Smooth muscle cell (in vitro differentiated cells): ENCODE measurements around the gene ARHGEF10L. TPM values are rescaled to one million over a fixed set of nuclear protein-coding genes. Genes with fewer than 3 reads are reported as not detected.

Experiments
- DNase-seq: peaks from one replicate; lab custom pipeline; 2025; ENCODE audit not compliant: unreplicated experiment; lab: John Stamatoyannopoulos, UW
- H2AFZ ChIP-seq: fragments of 200-600 bp; sonication (generic); 2 replicates; pipeline ENCODE4 v1.6.0; 2016; ENCODE audit warnings: antibody characterized with exemption, low read depth, mild to moderate bottlenecking
- H3F3A ChIP-seq: fragments of 200-600 bp; sonication (generic); 2 replicates; pipeline ENCODE4 v1.6.0; 2017; ENCODE audit warnings: antibody characterized with exemption, low read depth
- H3K27ac ChIP-seq: fragments of 200-600 bp; sonication (generic); 2 replicates; pipeline ENCODE4 v1.5.1; 2016; ENCODE audit warnings: low read depth, mild to moderate bottlenecking
- H3K27me3 ChIP-seq: fragments of 200-600 bp; sonication (generic); 2 replicates; pipeline ENCODE4 v1.6.1; 2016; ENCODE audit warnings: low read depth, mild to moderate bottlenecking
- H3K36me3 ChIP-seq: fragments of 200-600 bp; sonication (generic); 2 replicates; pipeline ENCODE4 v1.5.1; 2016; ENCODE audit warnings: low read depth
- H3K4me1 ChIP-seq: fragments of 200-600 bp; sonication (generic); 2 replicates; pipeline ENCODE4 v1.5.1; 2016; ENCODE audit warnings: low read depth
- H3K4me2 ChIP-seq: fragments of 200-600 bp; sonication (generic); 2 replicates; pipeline ENCODE4 v1.6.0; 2016; ENCODE audit warnings: mild to moderate bottlenecking
- H3K4me3 ChIP-seq: fragments of 200-600 bp; sonication (generic); 2 replicates; pipeline ENCODE4 v1.5.1; 2016; ENCODE audit warnings: mild to moderate bottlenecking
- H3K79me2 ChIP-seq: fragments of 200-600 bp; sonication (generic); 2 replicates; pipeline ENCODE4 v1.6.0; 2016; ENCODE audit warnings: low read depth, mild to moderate bottlenecking
- H3K9ac ChIP-seq: fragments of 200-600 bp; sonication (generic); 2 replicates; pipeline ENCODE4 v1.6.0; 2016; ENCODE audit warnings: low read depth
- H3K9me3 ChIP-seq: fragments of 200-600 bp; sonication (generic); replicated peaks from 2 replicates; pipeline ENCODE4 v1.5.1; 2016; ENCODE audit warnings: low read depth
- H4K20me1 ChIP-seq: fragments of 200-600 bp; sonication (generic); 2 replicates; pipeline ENCODE4 v1.6.0; 2016; ENCODE audit warnings: low read depth
- CTCF ChIP-seq: fragments of 200-600 bp; sonication (generic); IDR thresholded peaks from 2 replicates; pipeline ENCODE4 v1.5.1; 2017; ENCODE audit warnings: borderline replicate concordance, mild to moderate bottlenecking, antibody characterized with exemption; ENCODE audit not compliant: insufficient read depth, poor library complexity, severe bottlenecking
- WGBS: methylation state at CpG from one replicate; pipeline ENCODE4 v1.1.7; 2016; ENCODE audit warnings: low lambda C conversion rate; 5-methylcytosine and 5-hydroxymethylcytosine counted together
- polyA plus RNA-seq: library from polyadenylated mRNA; unstranded; fragments of >200 nt; fragmentation: Nextera tagmentation; extraction: Ambion mirVana; gene quantifications from 2 replicates; pipeline ENCODE4 v1.2.1, GENCODE V29; 2016
- total RNA-seq: library from RNA; depleted of rRNA; stranded (reverse); fragments of >200 nt; gene quantifications from 2 replicates; pipeline ENCODE4 v1.2.3, GENCODE V29; 2014

ARHGEF10L gene
- total and polyA plus RNA-seq, 2 experiments from 2014 or later = 6.6 to 13.7 TPM

GRCh38 chr1:17687145-17687544 lies 147.6 kb downstream of the ARHGEF10L start:
- no peak for TF ChIP-seq CTCF
- no peak overlapping the region for H3K4me2 ChIP-seq
- H3F3A ChIP-seq = no peaks in the 10 kb centered on the region
- H3K27me3 ChIP-seq = no peaks in the 10 kb centered on the region
- H4K20me1 ChIP-seq = peaks cover 36% of the 10 kb centered on the region
- no peaks in the 10 kb centered on the region for H3K9me3 ChIP-seq
- DNase-seq = no peak
- H2AFZ ChIP-seq = no peak overlapping the region
- H3K79me2 ChIP-seq = no peaks in the 10 kb centered on the region
- no peak overlapping the region for H3K9ac ChIP-seq
- no peak overlapping the region for H3K27ac ChIP-seq
- WGBS = 90% methylated on average over 7 of the region's 7 CpGs
- H3K4me3 ChIP-seq = no peak overlapping the region
- no peaks in the 10 kb centered on the region for H3K36me3 ChIP-seq
- H3K4me1 ChIP-seq = no peaks in the 10 kb centered on the region

GRCh38 chr1:17688217-17688810 lies 148.8 kb downstream of the ARHGEF10L start:
- H3K79me2 ChIP-seq = no peaks in the 10 kb centered on the region
- no peaks in the 10 kb centered on the region for H3K27me3 ChIP-seq
- no peak overlapping the region for H2AFZ ChIP-seq
- over 99% methylated on average over 7 of the region's 8 CpGs for WGBS
- no peaks in the 10 kb centered on the region for H3F3A ChIP-seq
- TF ChIP-seq CTCF = no peak
- H3K9me3 ChIP-seq = no peaks in the 10 kb centered on the region
- no peak overlapping the region for H3K27ac ChIP-seq
- no peaks in the 10 kb centered on the region for H3K36me3 ChIP-seq
- H3K4me3 ChIP-seq = no peak overlapping the region
- H4K20me1 ChIP-seq = peaks cover 30% of the 10 kb centered on the region
- H3K9ac ChIP-seq = no peak overlapping the region
- DNase-seq = no peak
- H3K4me1 ChIP-seq = no peaks in the 10 kb centered on the region
- no peak overlapping the region for H3K4me2 ChIP-seq

- no peak overlapping the region for H3K4me3 ChIP-seq
- H3K4me2 ChIP-seq = no peak overlapping the region
- H3K79me2 ChIP-seq = no peaks in the 10 kb centered on the region
- no peaks in the 10 kb centered on the region for H3K27me3 ChIP-seq
- no peak overlapping the region for H3K27ac ChIP-seq
- H3K9ac ChIP-seq = no peak overlapping the region
- 97% methylated on average over 9 of the region's 9 CpGs for WGBS
- no peak for DNase-seq
- TF ChIP-seq CTCF = no peak
- H3K4me1 ChIP-seq = no peaks in the 10 kb centered on the region
- no peaks in the 10 kb centered on the region for H3K9me3 ChIP-seq
- H4K20me1 ChIP-seq = peaks cover 23% of the 10 kb centered on the region
- no peaks in the 10 kb centered on the region for H3K36me3 ChIP-seq
- no peaks in the 10 kb centered on the region for H3F3A ChIP-seq
- H2AFZ ChIP-seq = no peak overlapping the region
Observed at GRCh38 chr1:17689011-17689410, 149.5 kb downstream of the ARHGEF10L start.

GRCh38 chr1:17690906-17691634 lies 151.6 kb downstream of the ARHGEF10L start:
- H2AFZ ChIP-seq = no peak overlapping the region
- no peaks in the 10 kb centered on the region for H3K9me3 ChIP-seq
- H4K20me1 ChIP-seq = peaks cover 5% of the 10 kb centered on the region
- WGBS = 79% methylated on average over 11 of the region's 11 CpGs
- DNase-seq = no peak
- no peak overlapping the region for H3K27ac ChIP-seq
- no peaks in the 10 kb centered on the region for H3K27me3 ChIP-seq
- H3K4me3 ChIP-seq = no peak overlapping the region
- H3K36me3 ChIP-seq = no peaks in the 10 kb centered on the region
- H3K79me2 ChIP-seq = no peaks in the 10 kb centered on the region
- H3K4me2 ChIP-seq = no peak overlapping the region
- TF ChIP-seq CTCF = no peak
- no peaks in the 10 kb centered on the region for H3K4me1 ChIP-seq
- no peak overlapping the region for H3K9ac ChIP-seq
- no peaks in the 10 kb centered on the region for H3F3A ChIP-seq
